Measurements from ENCODE around the gene SLC2A3. TPM values are rescaled to one million over a fixed set of nuclear protein-coding genes. Genes with fewer than 3 reads are reported as not detected.
"Not testable (repeated sequence)": the region's sequence is repeated elsewhere in the genome, so short reads cannot be mapped to it uniquely, and the experiment has no call there.

The SLC2A3 gene
- polyA plus RNA-seq, 1 donor (not counting 4 experiments of a cell fraction or from before 2014, with no cell fraction given): 40.5 TPM

DNA sequence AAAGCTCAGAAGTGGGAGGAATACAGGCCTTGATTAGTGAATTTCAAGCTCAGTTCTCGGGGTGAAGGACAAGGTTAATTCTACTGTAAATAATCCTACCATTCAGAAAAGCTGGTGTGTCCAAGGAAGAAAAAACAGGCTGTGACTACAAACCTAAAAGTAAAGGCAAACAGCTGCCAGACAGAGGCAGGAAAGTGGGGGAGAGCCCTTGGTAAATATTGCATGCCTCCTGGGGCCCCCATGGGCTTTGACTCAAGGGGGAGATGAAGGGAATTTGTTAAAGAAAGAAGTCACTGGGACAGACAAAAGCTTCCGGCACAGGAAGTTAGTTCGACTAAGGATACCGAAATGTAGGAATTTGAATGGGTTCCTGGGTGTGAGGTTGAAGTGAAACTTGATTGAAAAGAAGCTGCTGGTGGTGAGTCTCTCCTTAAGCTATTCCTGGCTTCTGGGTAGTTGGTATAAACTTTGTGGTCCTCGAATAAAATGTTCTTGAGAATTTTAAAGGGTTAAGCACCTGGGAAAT, 30.3 kb downstream of the SLC2A3 start:
- H3K4me3 ChIP-seq (ENCODE audit: control insufficient read depth in 2 of 3, extremely low read depth in 1 of 3, insufficient read depth in 2 of 3, low read depth in 1 of 3, low read length in 3 of 3); H3K27me3 ChIP-seq (ENCODE audit: control insufficient read depth, extremely low read depth, insufficient read depth, low read length); H3K9me3 ChIP-seq (ENCODE audit: control insufficient read depth, low read depth, low read length); H2AFZ ChIP-seq (ENCODE audit: control insufficient read depth, low read length); H3K27ac ChIP-seq (ENCODE audit: control insufficient read depth, insufficient read depth, low read length); H3K79me2 ChIP-seq (ENCODE audit: control insufficient read depth, insufficient read depth, low read length); H3K9ac ChIP-seq (ENCODE audit: control insufficient read depth, extremely low read depth, insufficient read depth, low read length); H3K36me3 ChIP-seq (ENCODE audit: control insufficient read depth in 2 of 2, extremely low read depth in 1 of 2, insufficient read depth in 2 of 2, low read length in 2 of 2); H3K9me1 ChIP-seq (ENCODE audit: control insufficient read depth, extremely low read depth, insufficient read depth, low read length); H4K20me1 ChIP-seq (ENCODE audit: control insufficient read depth, extremely low read depth, insufficient read depth, low read length); DNase-seq (ENCODE audit: low read depth, low spot score); H3K4me1 ChIP-seq (ENCODE audit: control insufficient read depth, extremely low read depth, insufficient read depth, low read length); H3K4me2 ChIP-seq (ENCODE audit: control insufficient read depth, extremely low read depth, insufficient read depth, low read depth, low read length); dilution Hi-C loops (cut with MboI; ENCODE audit: extremely low pct_ligation_motif_present, low sequenced_read_pairs): not testable (repeated sequence)
- FAIRE-seq: peak; percentile 17

- no peak for FAIRE-seq
- dilution Hi-C loops (cut with MboI; ENCODE audit: extremely low pct_ligation_motif_present, low sequenced_read_pairs): no loop called here
Measured at GRCh38 chr12:7905071-7905470, 30.9 kb downstream of the SLC2A3 start.

DNA sequence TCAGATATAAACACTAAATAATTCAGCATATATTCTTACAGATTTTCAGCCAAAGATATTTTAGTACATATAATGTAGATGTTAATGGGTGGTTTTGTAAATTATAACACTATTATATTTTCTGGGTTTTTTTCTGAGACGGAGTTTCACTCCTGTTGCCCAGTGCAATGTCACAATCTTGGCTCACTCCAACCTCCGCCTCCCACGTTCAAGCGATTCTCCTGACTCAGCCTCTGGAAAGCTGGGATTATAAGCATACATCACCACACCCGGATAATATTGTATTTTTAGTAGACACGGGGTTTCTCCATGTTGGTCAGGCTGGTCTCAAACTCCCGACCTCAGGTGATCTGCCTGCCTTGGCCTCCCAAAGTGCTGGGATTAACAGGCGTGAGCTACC, 33.6 kb downstream of the SLC2A3 start:
- H3K4me2 ChIP-seq (ENCODE audit: control insufficient read depth, extremely low read depth, insufficient read depth, low read depth, low read length); H3K9me1 ChIP-seq (ENCODE audit: control insufficient read depth, extremely low read depth, insufficient read depth, low read length); H3K36me3 ChIP-seq (ENCODE audit: control insufficient read depth in 2 of 2, extremely low read depth in 1 of 2, insufficient read depth in 2 of 2, low read length in 2 of 2); H3K27ac ChIP-seq (ENCODE audit: control insufficient read depth, insufficient read depth, low read length); H3K79me2 ChIP-seq (ENCODE audit: control insufficient read depth, insufficient read depth, low read length); H2AFZ ChIP-seq (ENCODE audit: control insufficient read depth, low read length); H3K9ac ChIP-seq (ENCODE audit: control insufficient read depth, extremely low read depth, insufficient read depth, low read length); FAIRE-seq; dilution Hi-C loops (cut with MboI; ENCODE audit: extremely low pct_ligation_motif_present, low sequenced_read_pairs); DNase-seq (ENCODE audit: low read depth, low spot score); H4K20me1 ChIP-seq (ENCODE audit: control insufficient read depth, extremely low read depth, insufficient read depth, low read length); H3K27me3 ChIP-seq (ENCODE audit: control insufficient read depth, extremely low read depth, insufficient read depth, low read length); H3K4me3 ChIP-seq (ENCODE audit: control insufficient read depth in 2 of 3, extremely low read depth in 1 of 3, insufficient read depth in 2 of 3, low read depth in 1 of 3, low read length in 3 of 3); H3K4me1 ChIP-seq (ENCODE audit: control insufficient read depth, extremely low read depth, insufficient read depth, low read length); H3K9me3 ChIP-seq (ENCODE audit: control insufficient read depth, low read depth, low read length): not testable (repeated sequence)

More at GRCh38 chr12:7905071-7905470, 30.9 kb downstream of the SLC2A3 start:
- Histone ChIP-seq H3K4me1 (ENCODE audit: control insufficient read depth, extremely low read depth, insufficient read depth, low read length) (no peaks in the 10 kb centered on the region), H3K4me2 (ENCODE audit: control insufficient read depth, extremely low read depth, insufficient read depth, low read depth, low read length) (no peak overlapping the region), H3K27ac (ENCODE audit: control insufficient read depth, insufficient read depth, low read length) (no peak overlapping the region), H3K9me3 (ENCODE audit: control insufficient read depth, low read depth, low read length) (no peaks in the 10 kb centered on the region), H4K20me1 (ENCODE audit: control insufficient read depth, extremely low read depth, insufficient read depth, low read length) (no peaks in the 10 kb centered on the region), H3K9ac (ENCODE audit: control insufficient read depth, extremely low read depth, insufficient read depth, low read length) (no peak overlapping the region), H3K79me2 (ENCODE audit: control insufficient read depth, insufficient read depth, low read length) (no peaks in the 10 kb centered on the region), H3K9me1 (ENCODE audit: control insufficient read depth, extremely low read depth, insufficient read depth, low read length) (no peaks in the 10 kb centered on the region), H3K27me3 (ENCODE audit: control insufficient read depth, extremely low read depth, insufficient read depth, low read length) (no peaks in the 10 kb centered on the region), H3K4me3 (ENCODE audit: control insufficient read depth in 2 of 3, extremely low read depth in 1 of 3, insufficient read depth in 2 of 3, low read depth in 1 of 3, low read length in 3 of 3) (no peak overlapping the region), H3K36me3 (ENCODE audit: control insufficient read depth in 2 of 2, extremely low read depth in 1 of 2, insufficient read depth in 2 of 2, low read length in 2 of 2) (no peaks in the 10 kb centered on the region), H2AFZ (ENCODE audit: control insufficient read depth, low read length) (no peak overlapping the region)
- DNase-seq (ENCODE audit: low read depth, low spot score): no peak
- TF ChIP-seq, protein P1, sequence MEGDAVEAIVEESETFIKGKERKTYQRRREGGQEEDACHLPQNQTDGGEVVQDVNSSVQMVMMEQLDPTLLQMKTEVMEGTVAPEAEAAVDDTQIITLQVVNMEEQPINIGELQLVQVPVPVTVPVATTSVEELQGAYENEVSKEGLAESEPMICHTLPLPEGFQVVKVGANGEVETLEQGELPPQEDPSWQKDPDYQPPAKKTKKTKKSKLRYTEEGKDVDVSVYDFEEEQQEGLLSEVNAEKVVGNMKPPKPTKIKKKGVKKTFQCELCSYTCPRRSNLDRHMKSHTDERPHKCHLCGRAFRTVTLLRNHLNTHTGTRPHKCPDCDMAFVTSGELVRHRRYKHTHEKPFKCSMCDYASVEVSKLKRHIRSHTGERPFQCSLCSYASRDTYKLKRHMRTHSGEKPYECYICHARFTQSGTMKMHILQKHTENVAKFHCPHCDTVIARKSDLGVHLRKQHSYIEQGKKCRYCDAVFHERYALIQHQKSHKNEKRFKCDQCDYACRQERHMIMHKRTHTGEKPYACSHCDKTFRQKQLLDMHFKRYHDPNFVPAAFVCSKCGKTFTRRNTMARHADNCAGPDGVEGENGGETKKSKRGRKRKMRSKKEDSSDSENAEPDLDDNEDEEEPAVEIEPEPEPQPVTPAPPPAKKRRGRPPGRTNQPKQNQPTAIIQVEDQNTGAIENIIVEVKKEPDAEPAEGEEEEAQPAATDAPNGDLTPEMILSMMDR (optimal IDR thresholded peaks at IDR 0.05 in 1 of 3, IDR thresholded peaks at IDR 0.05 in 1 of 3, conservative IDR thresholded peaks at IDR 0.05 in 1 of 3; ENCODE audit: extremely low read depth in 1 of 3, insufficient read depth in 2 of 3, low read length in 3 of 3): no peak
- no peak for TF ChIP-seq EZH2 (IDR thresholded peaks at IDR 0.05; ENCODE audit: low read length)

Measured in keratinocyte (primary cell).